GM19372 (cell line): ENCODE measurements around the gene PTH1R.
"Not testable (repeated sequence)": the region's sequence is repeated elsewhere in the genome, so short reads cannot be mapped to it uniquely, and the experiment has no call there.

Source experiments
- ATAC-seq: cut with Tn5 transposase; IDR thresholded peaks from one replicate; pipeline ENCODE4 v1.9.1; 2021; ENCODE audit warnings: mild to moderate bottlenecking, low read depth, moderate library complexity; ENCODE audit not compliant: unreplicated experiment

Gene PTH1R

GRCh38 chr3:46908986-46909534 lies 31.5 kb downstream of the PTH1R start:
- no peak for ATAC-seq

- ATAC-seq, result no peak
These were observed 32.1 kb downstream of the PTH1R start for GRCh38 chr3:46909535-46910161.

GRCh38 chr3:46910166-46910760 lies 32.7 kb downstream of the PTH1R start:
- no peak for ATAC-seq

GRCh38 chr3:46910914-46911313 lies 33.4 kb downstream of the PTH1R start:
- ATAC-seq, result not testable (repeated sequence)

- ATAC-seq, result no peak
These were observed 35.5 kb downstream of the PTH1R start for GRCh38 chr3:46912986-46913385.

- ATAC-seq, result no peak
These were observed 36.1 kb downstream of the PTH1R start for GRCh38 chr3:46913644-46914043.

- no peak for ATAC-seq
These were observed 37.3 kb downstream of the PTH1R start for GRCh38 chr3:46914849-46915248.

GRCh38 chr3:46915297-46915822 lies 37.8 kb downstream of the PTH1R start:
- no peak for ATAC-seq

- ATAC-seq, result no peak
These were observed 38.8 kb downstream of the PTH1R start for GRCh38 chr3:46916278-46916677.

- no peak for ATAC-seq
These were observed 39.3 kb downstream of the PTH1R start for GRCh38 chr3:46916799-46917198.

GRCh38 chr3:46917257-46917656 lies 39.7 kb downstream of the PTH1R start:
- no peak for ATAC-seq

- no peak for ATAC-seq
These were observed 40.7 kb downstream of the PTH1R start for GRCh38 chr3:46918202-46918601.

GRCh38 chr3:46918634-46919033 lies 41.1 kb downstream of the PTH1R start:
- ATAC-seq, result no peak

GRCh38 chr3:46921041-46921440 lies 43.5 kb downstream of the PTH1R start:
- ATAC-seq, result no peak

- no peak for ATAC-seq
These were observed 44.4 kb downstream of the PTH1R start for GRCh38 chr3:46921871-46922271.

- ATAC-seq, result no peak
These were observed 44.9 kb downstream of the PTH1R start for GRCh38 chr3:46922426-46922825.

GRCh38 chr3:46922871-46923558 lies 45.5 kb downstream of the PTH1R start:
- ATAC-seq, result no peak

- ATAC-seq, result no peak
These were observed 46.2 kb downstream of the PTH1R start for GRCh38 chr3:46923559-46924350.

- no peak for ATAC-seq
These were observed 47.5 kb downstream of the PTH1R start for GRCh38 chr3:46924921-46925584.

- no peak for ATAC-seq
These were observed 48.0 kb downstream of the PTH1R start for GRCh38 chr3:46925585-46925934.
